IPS DF 6.9 (cell line): ENCODE results near the gene PRPF40B.

Source experiments
- DNase-seq: peaks from one replicate; pipeline ENCODE4 v3.0.0-alpha.2; 2013; ENCODE audit warnings: low read depth, low spot score
- H3K27ac ChIP-seq: one replicate; pipeline ENCODE4 v1.5.1; 2013; ENCODE audit warnings: low read length, control low read depth
- H3K27me3 ChIP-seq: 2 replicates; pipeline ENCODE4 v1.6.1; 2013; ENCODE audit warnings: mild to moderate bottlenecking, low read length; ENCODE audit not compliant: control insufficient read depth, insufficient read depth
- H3K36me3 ChIP-seq: 2 replicates; pipeline ENCODE4 v1.6.1; 2013; ENCODE audit warnings: low read length; ENCODE audit not compliant: control insufficient read depth, insufficient read depth
- H3K4me1 ChIP-seq: 2 replicates; pipeline ENCODE4 v1.6.1; 2013; ENCODE audit warnings: low read length; ENCODE audit not compliant: control insufficient read depth, insufficient read depth
- H3K4me3 ChIP-seq: 2 replicates; pipeline ENCODE4 v1.5.1; 2013; ENCODE audit warnings: mild to moderate bottlenecking, low read length
- H3K9me3 ChIP-seq: 2 replicates; pipeline ENCODE4 v1.6.1; 2013; ENCODE audit warnings: low read length, inconsistent platforms; ENCODE audit not compliant: control insufficient read depth, insufficient read depth
- WGBS: extraction: QIAGEN DNeasy Blood & Tissue Kit; methylation state at CpG from one replicate; pipeline ENCODE4 v1.1.7; 2013; ENCODE audit warnings: mixed read lengths, missing lambda C conversion rate; ENCODE audit not compliant: insufficient read length, insufficient coverage; 5-methylcytosine and 5-hydroxymethylcytosine counted together

Gene PRPF40B

DNA sequence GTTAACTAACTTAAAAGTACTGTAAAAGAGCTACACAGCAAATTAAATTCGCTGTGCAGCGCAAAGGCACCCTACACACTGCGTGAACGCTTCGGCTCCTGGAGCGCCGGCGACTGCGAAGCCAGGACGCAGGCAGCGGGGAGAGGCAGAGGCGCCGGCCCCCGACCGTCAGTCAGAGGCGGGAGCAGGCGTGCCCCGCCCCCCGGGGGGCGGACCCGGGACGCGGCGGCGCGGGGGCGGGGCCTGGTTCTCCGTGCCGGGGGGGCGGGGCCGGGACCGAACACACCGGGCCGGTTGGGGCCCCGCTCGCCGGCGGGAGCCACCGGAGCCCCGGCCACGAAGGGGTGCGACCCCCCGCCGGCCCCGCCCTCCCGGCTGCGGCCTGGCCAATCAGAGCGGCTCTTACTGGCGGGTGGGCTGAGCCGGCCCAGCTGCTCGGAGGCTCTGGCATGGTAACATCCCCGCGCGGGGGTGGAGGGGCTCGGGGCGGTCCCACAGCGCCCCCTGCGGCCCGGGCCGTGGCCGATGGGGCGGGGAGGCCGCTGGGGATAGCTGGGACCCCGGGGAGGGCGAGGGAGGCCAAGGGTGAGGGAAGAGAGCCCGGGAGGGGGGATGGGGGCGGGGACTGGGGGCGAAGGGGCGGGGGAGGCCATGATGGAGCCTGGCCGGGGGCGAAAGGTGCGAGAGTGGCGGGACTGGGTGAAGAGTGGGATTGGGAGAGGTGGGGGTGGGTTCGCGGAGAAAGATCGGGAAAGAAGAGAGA, at the start of gene PRPF40B:
TSS of gene PRPF40B (plus strand) at position 420 of the 763 bp plus-strand sequence. CDS start at position 450, 30 bp downstream.
- Histone ChIP-seq H3K4me3 (peak within 1 kb of the TSS; percentile 72; the same call in 1 of the 2 replicates), H3K27ac (no peak within 1 kb of the TSS), H3K36me3 (no peaks in the 10 kb centered on the region), H3K4me1 (no peaks in the 10 kb centered on the region; the same call in 1 of the 2 replicates), H3K27me3 (no peaks in the 10 kb centered on the region), H3K9me3 (no peaks in the 10 kb centered on the region)
- peak; percentile 71 for DNase-seq
- WGBS = no CpG with 5 or more reads among the region's 76 CpGs

- Histone ChIP-seq H3K9me3 (no peaks in the 10 kb centered on the region), H3K27ac (no peak overlapping the region), H3K4me1 (no peaks in the 10 kb centered on the region), H3K36me3 (no peaks in the 10 kb centered on the region), H3K27me3 (no peaks in the 10 kb centered on the region), H3K4me3 (no peak overlapping the region)
- no peak for DNase-seq
- WGBS = no CpG with 5 or more reads among the region's 9 CpGs
Observed at GRCh38 chr12:49577589-49578315, 45.6 kb upstream of the PRPF40B start.

GRCh38 chr12:49578471-49579112, 44.8 kb upstream of the PRPF40B start:
- no CpG with 5 or more reads among the region's 13 CpGs for WGBS
- DNase-seq = no peak
- no peaks in the 10 kb centered on the region for H3K4me1 ChIP-seq
- no peaks in the 10 kb centered on the region for H3K36me3 ChIP-seq
- H3K27ac ChIP-seq = no peak overlapping the region
- no peaks in the 10 kb centered on the region for H3K9me3 ChIP-seq
- H3K27me3 ChIP-seq = no peaks in the 10 kb centered on the region
- no peak overlapping the region for H3K4me3 ChIP-seq

- Histone ChIP-seq H3K4me1 (no peaks in the 10 kb centered on the region), H3K9me3 (no peaks in the 10 kb centered on the region), H3K4me3 (no peak overlapping the region), H3K27me3 (no peaks in the 10 kb centered on the region), H3K27ac (no peak overlapping the region), H3K36me3 (no peaks in the 10 kb centered on the region)
- peak; percentile 86 for DNase-seq
- no CpG with 5 or more reads among the region's 8 CpGs for WGBS
Observed at GRCh38 chr12:49580572-49581535, 42.5 kb upstream of the PRPF40B start.

GRCh38 chr12:49582201-49582600, 41.2 kb upstream of the PRPF40B start:
- Histone ChIP-seq H3K4me3 (no peak overlapping the region), H3K27me3 (no peaks in the 10 kb centered on the region), H3K9me3 (no peaks in the 10 kb centered on the region), H3K36me3 (no peaks in the 10 kb centered on the region), H3K27ac (no peak overlapping the region), H3K4me1 (no peaks in the 10 kb centered on the region)
- no CpG with 5 or more reads among the region's 1 CpG for WGBS
- no peak for DNase-seq

- DNase-seq = no peak
- H3K36me3 ChIP-seq = no peaks in the 10 kb centered on the region
- no peak overlapping the region for H3K27ac ChIP-seq
- no peaks in the 10 kb centered on the region for H3K9me3 ChIP-seq
- H3K4me3 ChIP-seq = no peak overlapping the region
- H3K27me3 ChIP-seq = no peaks in the 10 kb centered on the region
- 100% methylated on average over 1 of the region's 4 CpGs for WGBS
- no peaks in the 10 kb centered on the region for H3K4me1 ChIP-seq
Observed at GRCh38 chr12:49582850-49583249, 40.5 kb upstream of the PRPF40B start.

DNA sequence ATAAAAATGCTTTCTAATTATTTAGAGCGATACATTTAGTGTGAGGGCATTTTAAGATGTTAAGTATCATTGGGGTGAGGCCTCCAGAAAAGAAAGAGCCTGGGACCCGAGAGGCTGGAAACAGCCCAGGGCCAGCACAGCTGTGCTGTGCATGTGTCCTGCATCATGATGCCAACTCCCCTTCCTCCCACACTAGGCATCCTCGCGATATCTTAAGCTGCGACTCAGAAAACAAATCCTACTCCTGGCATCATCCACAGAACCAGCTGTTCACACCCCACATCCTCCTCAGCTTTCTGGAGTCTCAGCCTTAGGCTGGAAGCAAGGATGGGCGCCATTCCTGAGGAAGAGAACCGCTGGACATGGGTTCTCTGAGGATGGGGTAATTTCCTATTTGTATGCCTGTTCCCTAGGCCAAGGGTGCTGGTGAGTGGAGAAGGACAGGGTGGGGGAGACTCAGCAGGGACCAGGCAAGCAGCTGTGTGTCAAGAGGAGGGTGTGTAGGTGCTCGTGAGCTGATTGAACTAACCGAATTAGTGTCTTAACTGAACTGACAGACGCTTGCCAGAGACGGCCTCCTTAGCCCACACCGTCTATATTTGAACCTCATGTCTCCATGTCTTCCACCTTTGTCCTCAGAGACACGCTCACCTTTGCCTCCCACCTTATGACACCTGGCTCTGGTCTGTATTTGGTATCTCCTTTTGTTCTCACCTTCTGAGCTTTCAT, 39.8 kb upstream of the PRPF40B start:
- no peak for DNase-seq
- H3K27me3 ChIP-seq = no peaks in the 10 kb centered on the region
- H3K9me3 ChIP-seq = no peaks in the 10 kb centered on the region
- no peak overlapping the region for H3K4me3 ChIP-seq
- no peaks in the 10 kb centered on the region for H3K36me3 ChIP-seq
- no peak overlapping the region for H3K27ac ChIP-seq
- H3K4me1 ChIP-seq = no peaks in the 10 kb centered on the region
- no CpG with 5 or more reads among the region's 13 CpGs for WGBS

- DNase-seq = no peak
- WGBS = no CpG with 5 or more reads among the region's 7 CpGs
- no peaks in the 10 kb centered on the region for H3K9me3 ChIP-seq
- no peaks in the 10 kb centered on the region for H3K36me3 ChIP-seq
- H3K4me3 ChIP-seq = no peak overlapping the region
- no peaks in the 10 kb centered on the region for H3K27me3 ChIP-seq
- H3K4me1 ChIP-seq = no peaks in the 10 kb centered on the region
- H3K27ac ChIP-seq = no peak overlapping the region
Observed at GRCh38 chr12:49584591-49584990, 38.8 kb upstream of the PRPF40B start.

DNA sequence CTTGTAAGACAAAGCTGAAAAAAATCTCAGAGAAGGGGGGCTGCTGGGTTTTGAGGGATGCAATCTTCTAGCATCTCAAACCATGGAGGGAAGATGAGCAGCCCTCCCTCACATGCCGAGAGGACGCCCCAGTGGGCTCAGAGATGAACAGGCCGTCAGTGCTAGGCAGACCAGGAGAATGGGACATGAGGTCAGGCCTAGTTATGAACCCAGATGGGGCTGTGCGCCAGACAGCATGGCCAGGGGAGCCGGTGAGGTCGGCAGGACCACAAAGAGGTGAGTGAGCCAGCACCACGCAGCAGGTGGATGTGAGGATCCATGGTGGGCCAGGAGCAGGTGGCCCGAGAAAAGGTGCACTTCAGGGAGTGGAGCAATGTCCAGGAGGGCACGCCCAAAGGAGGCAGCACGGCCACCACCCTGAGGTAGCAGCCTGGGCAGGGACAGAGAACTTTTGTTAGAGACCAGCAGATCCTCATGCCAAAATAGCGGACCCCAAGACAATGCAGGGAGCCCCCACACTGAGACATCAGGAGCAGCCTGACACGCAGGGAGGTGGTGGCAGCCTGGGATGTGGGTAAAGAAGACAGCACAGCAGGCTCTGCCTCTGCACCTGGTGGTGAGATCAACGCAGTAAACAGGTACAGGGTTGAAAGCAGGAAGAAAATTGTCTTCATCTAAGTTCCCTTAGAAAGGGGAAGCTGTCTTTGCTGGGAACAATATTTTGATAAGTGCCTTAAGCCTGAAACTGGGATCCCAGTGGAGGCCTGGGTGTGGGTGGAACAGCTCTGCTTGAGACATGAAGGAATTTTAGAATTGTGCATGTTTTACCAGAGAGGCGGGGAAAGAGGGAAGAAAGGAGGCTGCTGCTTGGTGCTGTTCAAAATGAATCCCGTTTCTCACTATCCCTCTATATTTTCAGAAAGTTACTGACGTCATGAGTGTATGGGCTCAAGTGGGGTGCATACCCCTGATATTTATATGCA, 37.6 kb upstream of the PRPF40B start:
- DNase-seq = no peak
- Histone ChIP-seq H3K4me3 (no peak overlapping the region), H3K27ac (no peak overlapping the region), H3K27me3 (no peaks in the 10 kb centered on the region), H3K36me3 (no peaks in the 10 kb centered on the region), H3K4me1 (no peaks in the 10 kb centered on the region), H3K9me3 (no peaks in the 10 kb centered on the region)
- no CpG with 5 or more reads among the region's 16 CpGs for WGBS
